HG03378 (cell line): ENCODE measurements around the gene DUOXA1.
"Not testable (repeated sequence)": the region's sequence is repeated elsewhere in the genome, so short reads cannot be mapped to it uniquely, and the experiment has no call there.

Experiments used
- ATAC-seq: cut with Tn5 transposase; IDR thresholded peaks from one replicate; pipeline ENCODE4 v1.9.1; 2021; ENCODE audit warnings: mild to moderate bottlenecking, moderate library complexity; ENCODE audit not compliant: unreplicated experiment

DUOXA1 gene

GRCh38 chr15:45151998-45152828 is 22.5 kb upstream of the DUOXA1 start:
- no peak for ATAC-seq

DNA sequence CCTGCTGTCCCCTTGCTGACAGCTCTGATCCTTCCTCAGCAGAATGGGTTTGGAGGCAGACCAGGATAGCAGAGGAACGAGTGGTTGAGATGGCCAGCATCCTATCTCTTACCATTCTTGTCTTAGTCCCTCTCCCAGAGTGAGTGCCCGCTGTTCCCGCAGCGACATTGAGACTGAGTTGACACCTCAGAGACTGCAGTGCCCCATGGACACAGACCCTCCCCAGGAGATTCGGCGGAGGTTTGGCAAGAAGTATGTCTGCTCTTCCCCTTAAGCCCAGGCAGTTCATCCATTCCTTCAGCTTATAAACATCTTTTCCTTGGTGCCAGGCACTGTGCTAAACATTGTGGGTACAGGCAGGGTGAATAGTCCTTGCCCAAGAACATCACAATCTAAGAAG is 21.3 kb upstream of the DUOXA1 start:
- no peak for ATAC-seq

DNA sequence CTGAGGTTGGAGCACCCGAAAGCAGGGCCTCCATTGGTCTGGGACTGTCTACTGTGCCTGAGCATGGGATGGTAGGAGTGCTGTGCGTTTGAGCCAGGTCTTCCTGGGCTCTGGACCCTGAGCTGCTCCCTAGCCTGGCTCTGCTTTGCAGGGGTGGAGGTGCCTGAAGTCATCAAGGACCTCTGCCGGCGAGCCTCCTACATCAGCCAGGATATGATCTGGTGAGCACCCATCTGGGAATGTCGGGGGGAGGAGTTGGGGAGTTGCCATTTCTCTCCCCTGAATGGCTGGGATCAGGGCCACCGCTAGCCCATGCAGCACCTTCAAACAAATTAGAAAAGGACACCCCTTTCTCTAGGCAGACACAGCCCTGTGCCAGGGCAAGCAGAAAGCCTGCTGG is 20.8 kb upstream of the DUOXA1 start:
- no peak for ATAC-seq

DNA sequence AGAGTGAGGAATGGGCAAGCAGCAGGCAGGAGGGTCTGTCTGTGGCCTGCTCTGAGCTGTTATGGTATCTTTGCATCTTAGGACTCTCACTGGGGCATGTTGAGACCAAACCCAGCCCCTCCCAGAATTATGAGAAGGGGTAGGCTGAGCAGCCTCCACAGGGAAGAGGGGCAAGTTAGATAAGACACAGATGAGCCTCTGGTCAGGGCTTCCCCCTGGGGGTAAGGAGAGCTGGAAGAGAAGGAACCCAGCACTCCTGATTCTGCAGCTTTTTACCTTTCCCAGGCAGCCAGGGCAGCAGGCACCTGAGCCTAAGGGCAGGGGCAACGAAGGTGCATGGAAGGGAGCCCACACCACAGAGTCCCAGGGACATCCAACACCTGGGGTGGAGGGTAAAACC is 19.4 kb upstream of the DUOXA1 start:
- no peak for ATAC-seq

DNA sequence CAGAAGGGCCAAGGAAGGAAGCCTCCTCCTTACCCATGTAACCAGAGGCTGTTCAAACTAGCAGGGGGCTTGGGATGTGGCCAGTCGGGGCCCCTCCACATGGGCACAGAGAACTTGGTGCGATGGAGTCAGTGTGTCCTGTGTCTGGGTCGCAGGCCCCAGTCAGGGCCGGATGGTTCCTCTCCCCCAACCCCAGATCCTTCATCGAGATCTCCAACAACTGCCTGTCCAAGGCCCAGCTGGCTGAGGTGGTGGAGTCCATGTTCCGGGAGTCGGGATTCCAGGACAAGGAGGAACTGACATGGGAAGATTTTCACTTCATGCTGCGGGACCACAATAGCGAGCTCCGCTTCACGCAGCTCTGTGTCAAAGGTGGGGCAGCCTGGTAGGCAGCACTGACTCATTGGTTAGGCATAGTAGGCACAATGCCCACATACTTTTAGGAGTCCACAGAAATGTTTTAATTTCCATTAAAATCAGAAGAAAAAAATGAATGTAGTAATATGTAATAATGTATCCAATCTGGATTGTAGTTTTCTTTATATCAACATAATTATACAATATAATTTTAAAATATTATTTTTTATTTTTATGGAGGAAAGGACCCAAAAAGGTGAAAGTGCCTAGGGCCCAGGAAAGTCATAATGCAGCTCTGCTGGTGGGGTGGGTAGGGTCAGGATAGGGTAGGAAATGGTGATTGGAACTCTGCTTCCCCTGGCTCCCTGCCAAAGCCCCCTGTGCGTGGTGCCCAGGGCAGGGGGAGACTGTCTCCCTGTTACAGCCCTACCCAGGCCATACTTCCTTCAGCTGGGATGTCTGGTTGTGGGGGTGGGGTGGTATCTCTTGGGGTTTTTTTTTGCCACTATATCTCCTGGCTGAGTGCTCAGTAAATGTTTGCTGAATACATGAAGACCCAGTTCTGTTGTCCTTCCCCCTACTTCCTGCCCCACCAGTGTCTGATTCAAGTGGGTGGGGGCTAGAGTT is 18.7 kb upstream of the DUOXA1 start:
- ATAC-seq, result no peak

GRCh38 chr15:45147606-45148005 is 17.9 kb upstream of the DUOXA1 start:
- no peak for ATAC-seq

DNA sequence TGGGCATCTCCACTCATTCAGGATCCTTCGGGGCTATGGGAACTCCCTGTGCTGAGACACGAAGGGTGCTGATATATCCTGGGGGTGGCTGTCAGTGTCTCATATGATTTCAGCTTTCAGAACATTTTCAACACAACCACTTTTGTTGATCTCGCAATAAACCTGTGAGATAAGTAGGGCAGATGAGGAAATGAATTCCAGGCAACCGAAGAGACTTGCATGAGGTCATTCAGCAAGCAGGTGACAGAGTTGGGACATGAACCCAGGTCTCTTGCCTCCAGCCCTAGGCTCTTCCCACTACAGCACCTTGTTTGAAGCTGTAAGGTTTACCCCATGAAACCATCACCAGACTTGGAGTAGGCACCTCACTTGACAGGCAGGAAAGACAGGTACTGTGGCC is 16.7 kb upstream of the DUOXA1 start:
- no peak for ATAC-seq

DNA sequence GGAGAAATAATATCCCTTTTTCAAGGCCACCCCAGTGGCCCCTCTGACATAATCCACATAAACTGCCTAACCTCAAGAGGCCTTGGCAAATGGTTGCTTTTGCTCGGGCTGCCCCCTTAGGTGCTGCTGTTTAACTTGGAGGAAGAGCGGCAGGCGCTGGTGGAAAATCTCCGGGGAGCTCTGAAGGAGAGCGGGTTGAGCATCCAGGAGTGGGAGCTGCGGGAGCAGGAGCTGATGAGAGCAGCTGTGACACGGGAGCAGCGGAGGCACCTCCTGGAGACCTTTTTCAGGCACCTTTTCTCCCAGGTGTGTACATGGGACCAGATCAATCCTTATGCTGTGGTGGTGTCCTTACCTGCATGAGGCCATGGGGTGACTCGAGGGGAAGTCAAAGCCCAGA is 15.1 kb upstream of the DUOXA1 start:
- ATAC-seq, result no peak

DNA sequence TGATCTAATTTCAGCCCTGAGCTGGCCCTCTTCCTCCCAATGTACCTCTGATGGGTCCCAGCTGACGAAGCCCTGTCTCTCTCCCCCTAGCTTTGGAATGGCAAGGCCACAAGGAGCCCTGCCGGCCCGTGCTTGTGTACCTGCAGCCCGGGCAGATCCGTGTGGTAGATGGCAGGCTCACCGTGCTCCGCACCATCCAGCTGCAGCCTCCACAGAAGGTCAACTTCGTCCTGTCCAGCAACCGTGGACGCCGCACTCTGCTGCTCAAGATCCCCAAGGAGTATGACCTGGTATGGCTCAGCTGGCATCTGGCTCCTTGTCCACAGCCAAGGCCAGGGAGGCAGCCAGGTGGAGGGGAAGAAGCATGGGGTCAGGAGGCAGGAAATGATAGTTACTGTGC is 14.3 kb upstream of the DUOXA1 start:
- no peak for ATAC-seq

GRCh38 chr15:45143056-45143455 is 13.4 kb upstream of the DUOXA1 start:
- no peak for ATAC-seq

DNA sequence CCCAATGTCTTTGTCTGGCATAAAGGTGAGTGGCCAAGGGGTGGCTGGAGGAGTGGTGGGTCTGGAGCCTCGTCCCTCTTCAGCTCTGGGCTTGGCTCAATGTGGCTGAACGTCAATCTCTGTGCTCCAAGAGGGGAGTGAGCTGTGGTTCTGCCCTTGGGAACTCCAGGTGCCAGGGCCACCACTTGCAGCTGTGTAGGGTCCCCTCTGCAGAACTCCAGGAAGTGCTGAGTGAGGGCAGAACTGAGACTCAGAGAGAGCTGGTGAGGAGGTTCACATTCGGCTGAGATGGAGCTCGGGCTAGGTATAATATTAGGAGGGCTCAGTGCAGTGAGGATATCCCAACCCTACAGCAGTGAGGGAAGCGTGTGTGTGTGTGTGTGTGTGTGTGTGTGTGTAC is 11.7 kb upstream of the DUOXA1 start:
- no peak for ATAC-seq

- no peak for ATAC-seq
These were observed 11.0 kb upstream of the DUOXA1 start for GRCh38 chr15:45140557-45141250.

- ATAC-seq, result no peak
These were observed 10.1 kb upstream of the DUOXA1 start for GRCh38 chr15:45139770-45140169.

DNA sequence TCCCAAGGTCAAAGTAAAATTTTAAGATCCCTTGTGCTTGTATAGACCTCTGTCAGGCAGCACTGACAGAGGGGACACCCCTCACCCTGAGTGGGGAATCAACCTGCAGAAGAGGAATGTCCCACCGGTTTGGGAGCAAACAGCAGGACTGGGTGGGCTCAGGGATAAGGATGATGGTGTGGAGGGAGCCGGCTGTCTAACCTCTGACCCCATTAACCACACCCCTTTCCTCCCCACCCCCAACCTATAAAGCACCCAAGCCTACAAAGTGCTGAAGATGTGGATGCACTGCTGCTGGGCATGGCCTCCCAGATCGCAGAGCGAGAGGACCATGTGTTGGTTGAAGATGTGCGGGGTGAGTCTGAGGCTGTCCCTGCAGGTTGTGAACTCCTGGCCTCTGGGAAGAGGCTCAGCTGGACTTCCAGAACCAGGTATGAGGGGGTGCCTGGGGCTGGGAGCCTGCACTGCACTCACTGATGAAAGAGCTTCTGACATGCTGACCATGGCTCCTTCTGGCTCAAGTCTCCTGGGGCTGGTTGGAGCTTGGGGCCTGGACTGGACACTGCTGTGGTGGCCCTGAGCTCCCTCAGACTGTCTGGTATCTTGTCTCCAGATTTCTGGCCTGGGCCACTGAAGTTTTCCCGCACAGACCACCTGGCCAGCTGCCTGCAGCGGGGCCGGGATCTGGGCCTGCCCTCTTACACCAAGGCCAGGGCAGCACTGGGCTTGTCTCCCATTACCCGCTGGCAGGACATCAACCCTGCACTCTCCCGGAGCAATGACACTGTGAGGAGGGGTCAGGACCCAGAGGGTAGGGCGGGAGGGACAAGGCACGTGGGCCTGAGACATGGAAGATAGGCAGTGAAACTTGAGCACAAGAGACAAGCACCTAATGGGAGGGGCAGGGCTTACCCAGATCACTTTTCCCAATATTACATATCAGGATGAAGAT is 9.4 kb upstream of the DUOXA1 start:
- no peak for ATAC-seq

- no peak for ATAC-seq
These were observed 8.0 kb upstream of the DUOXA1 start for GRCh38 chr15:45137703-45138102.

DNA sequence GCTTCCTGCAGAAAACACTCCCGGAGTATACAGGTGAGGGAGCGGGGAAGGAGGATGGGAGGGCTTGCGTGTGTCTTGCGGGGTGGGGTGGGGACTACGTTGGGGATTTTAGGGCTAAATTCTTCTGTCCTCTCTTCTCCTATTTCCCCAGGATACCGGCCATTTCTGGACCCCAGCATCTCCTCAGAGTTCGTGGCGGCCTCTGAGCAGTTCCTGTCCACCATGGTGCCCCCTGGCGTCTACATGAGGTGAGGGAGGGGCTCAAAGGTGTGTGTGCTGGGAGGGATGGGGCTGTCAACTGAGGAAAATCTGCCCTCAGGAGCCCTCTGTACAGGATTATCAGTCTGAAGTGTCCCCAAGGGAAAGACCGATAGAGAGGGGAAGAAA is 6.7 kb upstream of the DUOXA1 start:
- ATAC-seq, result no peak

GRCh38 chr15:45135705-45136377 is 6.2 kb upstream of the DUOXA1 start:
- not testable (repeated sequence) for ATAC-seq

DNA sequence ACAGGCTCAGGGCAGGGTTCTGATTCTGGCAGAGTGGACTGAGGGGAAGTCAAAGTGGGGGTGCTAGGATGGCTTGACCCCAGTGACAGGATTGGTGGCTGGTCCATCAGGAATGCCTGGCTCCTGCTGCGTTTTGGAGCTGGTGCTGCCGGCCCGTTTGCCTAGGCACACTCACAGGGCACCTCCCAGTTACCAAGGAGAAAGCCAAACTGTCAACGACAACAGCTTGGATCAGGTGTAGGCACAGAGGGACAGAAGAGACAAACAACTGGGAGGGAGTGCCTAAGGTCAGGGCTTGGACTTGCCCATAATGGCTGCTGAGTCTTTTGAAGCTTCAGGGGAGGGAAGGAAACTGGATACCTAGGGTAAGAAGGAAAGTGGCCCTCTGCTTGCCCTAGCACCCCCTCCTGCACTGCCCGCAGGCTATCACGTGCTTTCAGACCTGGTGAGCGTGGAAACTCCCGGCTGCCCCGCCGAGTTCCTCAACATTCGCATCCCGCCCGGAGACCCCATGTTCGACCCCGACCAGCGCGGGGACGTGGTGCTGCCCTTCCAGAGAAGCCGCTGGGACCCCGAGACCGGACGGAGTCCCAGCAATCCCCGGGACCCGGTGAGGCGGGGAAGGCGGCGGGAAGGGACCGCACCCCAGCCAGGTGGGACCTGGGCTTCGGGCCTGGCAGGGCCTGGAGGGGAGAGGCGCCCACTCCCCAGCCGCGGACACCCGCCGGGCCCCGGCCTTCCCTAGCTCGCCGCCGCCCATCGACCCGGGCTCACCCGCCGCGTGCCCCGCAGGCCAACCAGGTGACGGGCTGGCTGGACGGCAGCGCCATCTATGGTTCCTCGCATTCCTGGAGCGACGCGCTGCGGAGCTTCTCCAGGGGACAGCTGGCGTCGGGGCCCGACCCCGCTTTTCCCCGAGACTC is 5.3 kb upstream of the DUOXA1 start:
- no peak for ATAC-seq

GRCh38 chr15:45134046-45134445 is 4.4 kb upstream of the DUOXA1 start:
- no peak for ATAC-seq
